GM06990 (cell line): ENCODE results near the gene RBBP4.

Source experiments
- DNase-seq: peaks from one replicate; pipeline ENCODE4 v3.0.0-alpha.2; 2011; ENCODE audit not compliant: insufficient read length; ENCODE audit errors: extremely low read depth
- H3K27me3 ChIP-seq: replicated peaks from 2 replicates; pipeline ENCODE4 v1.6.0; 2011; ENCODE audit warnings: low read length; ENCODE audit not compliant: control insufficient read depth, insufficient read depth
- H3K36me3 ChIP-seq: 2 replicates; pipeline ENCODE4 v1.5.1; 2011; ENCODE audit warnings: low read length; ENCODE audit not compliant: control insufficient read depth, insufficient read depth
- H3K4me3 ChIP-seq: replicated peaks from 2 replicates; pipeline ENCODE4 v1.5.1; 2011; ENCODE audit warnings: low read depth, mild to moderate bottlenecking, control low read depth, low read length
- TF ChIP-seq, protein P1 (sequence below): IDR thresholded peaks from 2 replicates; pipeline ENCODE4 v1.5.1; 2011; ENCODE audit warnings: low read length, control low read depth, mild to moderate bottlenecking, inconsistent platforms; ENCODE audit not compliant: insufficient read depth, poor library complexity, severe bottlenecking

The RBBP4 gene

DNA sequence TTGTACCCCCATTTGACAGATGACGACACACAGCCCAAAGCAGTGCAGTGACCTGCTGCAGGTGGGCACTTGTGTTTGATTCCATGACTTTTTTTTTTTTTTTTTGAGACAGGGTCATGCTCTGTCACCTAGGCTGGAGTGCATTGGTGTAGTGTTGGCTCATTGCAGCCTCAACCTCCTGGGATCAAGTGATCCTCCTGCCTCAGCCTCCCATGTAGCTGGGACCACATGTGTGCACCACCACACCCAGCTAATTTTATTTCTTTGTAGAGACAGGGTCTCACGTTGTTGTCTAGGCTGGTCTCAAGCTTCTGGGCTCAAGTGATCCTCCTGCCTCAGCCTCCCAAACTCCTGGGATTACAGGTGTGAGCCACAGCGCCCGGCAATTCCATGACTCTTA is 66.5 kb downstream of the RBBP4 start:
- no peak overlapping the region for H3K4me3 ChIP-seq
- no peaks in the 10 kb centered on the region for H3K36me3 ChIP-seq
- TF ChIP-seq, protein P1, sequence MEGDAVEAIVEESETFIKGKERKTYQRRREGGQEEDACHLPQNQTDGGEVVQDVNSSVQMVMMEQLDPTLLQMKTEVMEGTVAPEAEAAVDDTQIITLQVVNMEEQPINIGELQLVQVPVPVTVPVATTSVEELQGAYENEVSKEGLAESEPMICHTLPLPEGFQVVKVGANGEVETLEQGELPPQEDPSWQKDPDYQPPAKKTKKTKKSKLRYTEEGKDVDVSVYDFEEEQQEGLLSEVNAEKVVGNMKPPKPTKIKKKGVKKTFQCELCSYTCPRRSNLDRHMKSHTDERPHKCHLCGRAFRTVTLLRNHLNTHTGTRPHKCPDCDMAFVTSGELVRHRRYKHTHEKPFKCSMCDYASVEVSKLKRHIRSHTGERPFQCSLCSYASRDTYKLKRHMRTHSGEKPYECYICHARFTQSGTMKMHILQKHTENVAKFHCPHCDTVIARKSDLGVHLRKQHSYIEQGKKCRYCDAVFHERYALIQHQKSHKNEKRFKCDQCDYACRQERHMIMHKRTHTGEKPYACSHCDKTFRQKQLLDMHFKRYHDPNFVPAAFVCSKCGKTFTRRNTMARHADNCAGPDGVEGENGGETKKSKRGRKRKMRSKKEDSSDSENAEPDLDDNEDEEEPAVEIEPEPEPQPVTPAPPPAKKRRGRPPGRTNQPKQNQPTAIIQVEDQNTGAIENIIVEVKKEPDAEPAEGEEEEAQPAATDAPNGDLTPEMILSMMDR, result no peak
- no peak for DNase-seq
- no peaks in the 10 kb centered on the region; the same call in 1 of the 2 replicates for H3K27me3 ChIP-seq

DNA sequence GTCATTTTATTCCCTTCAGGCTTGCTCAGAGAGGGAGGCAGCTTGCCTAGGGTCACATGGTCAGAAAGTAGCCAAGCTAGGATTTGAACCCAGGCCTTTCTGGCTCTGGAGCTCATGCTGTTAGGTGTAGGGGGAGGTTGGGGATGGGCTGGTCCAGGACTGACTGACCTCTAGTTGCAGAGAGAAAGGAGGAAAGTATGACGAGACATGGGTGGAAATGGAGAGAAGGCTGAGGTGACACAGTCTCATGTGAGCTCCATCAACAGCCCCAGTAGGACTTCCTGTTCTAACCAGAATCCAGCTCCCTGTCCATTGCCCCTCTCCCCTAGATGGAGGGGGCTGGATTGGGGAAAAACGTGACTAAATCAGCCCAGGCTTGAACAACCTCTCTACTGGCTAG is 67.0 kb downstream of the RBBP4 start:
- TF ChIP-seq, protein P1, result no peak
- DNase-seq, result no peak
- no peaks in the 10 kb centered on the region for H3K36me3 ChIP-seq
- H3K27me3 ChIP-seq, result no peaks in the 10 kb centered on the region; the same call in 1 of the 2 replicates
- H3K4me3 ChIP-seq, result no peak overlapping the region

DNA sequence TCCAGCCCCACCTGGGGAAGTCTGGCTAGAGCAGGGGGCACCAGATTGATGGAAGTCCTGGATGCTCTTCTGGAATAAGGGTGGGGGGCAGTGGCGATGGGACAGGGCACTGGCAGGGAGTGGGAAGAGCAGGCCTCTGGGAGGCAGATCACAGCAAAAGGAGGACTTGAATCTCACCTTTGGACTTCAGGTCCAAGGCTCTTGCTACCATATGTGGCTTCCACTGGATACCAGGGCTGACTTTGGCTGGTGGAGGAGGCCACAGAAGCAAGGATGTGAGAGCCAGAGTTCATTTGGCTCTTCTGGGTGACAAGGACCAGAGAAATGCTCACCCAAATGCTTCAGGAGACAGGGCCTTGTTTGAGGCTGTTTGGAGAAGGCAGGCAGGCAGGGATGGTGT is 67.5 kb downstream of the RBBP4 start:
- no peak for DNase-seq
- H3K36me3 ChIP-seq, result no peaks in the 10 kb centered on the region
- no peak overlapping the region for H3K4me3 ChIP-seq
- TF ChIP-seq, protein P1, result no peak
- H3K27me3 ChIP-seq, result no peaks in the 10 kb centered on the region; the same call in 1 of the 2 replicates

DNA sequence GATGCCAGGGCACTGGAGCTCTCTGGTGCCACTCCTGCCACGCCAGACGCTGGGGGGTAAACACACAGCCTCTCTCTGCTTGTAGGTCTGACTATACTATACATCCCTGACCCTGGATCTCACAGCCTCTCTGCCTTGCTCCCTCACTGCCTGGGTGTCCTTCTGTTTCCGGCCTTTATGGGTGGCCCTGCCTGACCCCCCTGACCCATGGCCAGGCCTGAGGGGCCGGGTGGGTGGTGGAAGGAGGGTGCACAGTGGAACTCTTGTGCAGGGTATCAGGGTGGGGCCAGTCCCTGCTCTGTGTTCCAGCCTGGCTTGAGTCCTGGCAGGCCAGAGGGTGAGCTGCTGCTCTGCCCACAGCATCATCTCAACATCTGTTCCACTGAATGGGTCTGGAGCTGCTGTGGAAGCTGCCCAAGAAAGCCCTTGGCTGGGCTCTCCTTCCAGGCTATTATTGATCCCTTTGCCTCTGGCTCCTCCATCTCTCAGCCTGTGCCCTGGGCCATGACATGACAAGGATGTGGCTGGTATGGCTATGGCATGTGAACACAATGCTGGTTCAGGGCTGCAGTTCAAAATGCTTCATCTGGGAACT is 68.8 kb downstream of the RBBP4 start:
- H3K27me3 ChIP-seq, result no peaks in the 10 kb centered on the region; the same call in 1 of the 2 replicates
- H3K36me3 ChIP-seq, result no peaks in the 10 kb centered on the region
- DNase-seq, result no peak
- no peak overlapping the region for H3K4me3 ChIP-seq
- TF ChIP-seq, protein P1, result no peak

DNA sequence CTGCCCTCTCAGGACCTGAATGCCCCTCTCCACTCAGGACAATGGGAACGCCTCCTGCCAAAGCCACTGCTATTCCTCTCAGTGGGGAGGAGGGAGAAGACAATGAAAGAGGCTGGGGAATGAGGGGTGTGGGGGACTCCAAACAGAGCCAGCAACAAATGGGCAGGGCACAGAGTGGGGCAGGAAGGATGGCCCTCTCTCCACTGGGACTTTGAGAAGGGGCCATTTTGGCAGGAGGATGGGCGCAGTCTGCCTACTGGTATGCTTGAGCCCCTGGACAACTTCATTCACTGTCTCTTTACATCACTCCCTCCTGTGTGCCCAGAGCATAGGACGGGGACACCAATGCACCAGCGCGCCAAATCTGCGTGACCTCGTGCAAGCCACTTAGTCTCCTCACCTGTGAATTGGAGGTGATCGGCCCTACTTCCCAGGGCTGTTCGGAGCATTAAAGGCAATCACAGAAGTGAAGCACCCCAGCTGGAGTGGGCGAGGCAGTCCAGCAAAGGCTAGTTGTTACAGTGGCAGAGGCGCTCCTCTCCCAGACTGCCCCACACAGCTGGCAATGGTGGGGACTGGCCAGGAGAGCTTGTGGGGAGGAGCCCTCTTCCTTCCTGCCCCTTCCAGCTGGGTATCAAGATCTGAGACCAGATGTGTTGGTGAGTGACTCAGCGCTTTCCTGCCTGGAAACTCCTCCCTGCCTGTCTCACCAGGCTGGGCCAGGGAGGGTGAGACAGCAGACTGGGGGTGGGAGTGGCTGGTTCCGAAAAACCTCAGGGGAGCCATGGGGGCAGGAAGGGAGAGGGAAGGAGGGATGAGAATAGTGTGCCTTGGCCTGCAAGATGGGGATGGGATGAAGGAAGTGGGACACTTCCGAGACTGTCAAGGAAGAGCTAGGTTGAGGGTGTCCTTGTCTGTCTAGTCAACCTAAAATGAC is 73.9 kb downstream of the RBBP4 start:
- DNase-seq, result no peak
- TF ChIP-seq, protein P1, result no peak
- Histone ChIP-seq H3K4me3 (no peak overlapping the region), H3K27me3 (no peaks in the 10 kb centered on the region; the same call in 1 of the 2 replicates), H3K36me3 (no peaks in the 10 kb centered on the region)
